GM19397 (cell line): ENCODE results near the gene BGN.

Experiments used
- ATAC-seq: cut with Tn5 transposase; IDR thresholded peaks from one replicate; pipeline ENCODE4 v1.9.1; 2021; ENCODE audit warnings: mild to moderate bottlenecking, moderate library complexity; ENCODE audit not compliant: unreplicated experiment

The BGN gene

DNA sequence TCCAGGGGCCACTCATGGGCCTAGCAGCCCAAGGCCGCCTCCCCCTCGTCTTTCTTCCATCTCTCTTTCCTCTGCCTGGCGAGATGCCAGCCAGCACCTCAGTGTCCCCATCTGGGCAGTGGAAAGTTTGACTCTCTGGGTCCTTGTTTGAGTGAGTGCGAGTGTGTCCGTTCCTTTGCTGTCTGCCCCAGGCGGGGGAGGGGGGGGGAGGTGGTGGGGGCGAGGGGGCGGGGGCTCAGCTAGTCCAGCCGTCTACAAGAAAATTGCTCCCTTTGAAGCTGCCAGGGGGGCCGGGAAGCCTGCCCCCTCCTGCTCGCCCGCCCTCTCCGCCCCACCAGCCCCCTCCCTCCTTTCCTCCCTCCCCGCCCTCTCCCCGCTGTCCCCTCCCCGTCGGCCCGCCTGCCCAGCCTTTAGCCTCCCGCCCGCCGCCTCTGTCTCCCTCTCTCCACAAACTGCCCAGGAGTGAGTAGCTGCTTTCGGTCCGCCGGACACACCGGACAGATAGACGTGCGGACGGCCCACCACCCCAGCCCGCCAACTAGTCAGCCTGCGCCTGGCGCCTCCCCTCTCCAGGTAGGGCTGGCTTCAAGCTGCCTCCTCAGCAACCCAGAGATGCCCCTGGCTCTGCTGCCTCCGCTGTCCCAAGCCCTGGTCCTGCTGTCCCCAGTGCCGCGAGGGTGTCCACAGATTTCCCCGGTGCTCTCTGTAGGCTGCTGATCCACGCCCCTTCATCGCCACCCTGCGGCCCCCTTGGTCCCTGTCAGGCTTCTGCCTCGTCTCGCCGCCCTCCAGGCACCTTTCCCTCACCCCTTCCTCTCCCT is at the start of gene BGN:
TSS of gene BGN (plus strand) at position 440 of the 821 bp plus-strand sequence. CDS start 9,652 bp downstream, outside the sequence.
- no peak for ATAC-seq

DNA sequence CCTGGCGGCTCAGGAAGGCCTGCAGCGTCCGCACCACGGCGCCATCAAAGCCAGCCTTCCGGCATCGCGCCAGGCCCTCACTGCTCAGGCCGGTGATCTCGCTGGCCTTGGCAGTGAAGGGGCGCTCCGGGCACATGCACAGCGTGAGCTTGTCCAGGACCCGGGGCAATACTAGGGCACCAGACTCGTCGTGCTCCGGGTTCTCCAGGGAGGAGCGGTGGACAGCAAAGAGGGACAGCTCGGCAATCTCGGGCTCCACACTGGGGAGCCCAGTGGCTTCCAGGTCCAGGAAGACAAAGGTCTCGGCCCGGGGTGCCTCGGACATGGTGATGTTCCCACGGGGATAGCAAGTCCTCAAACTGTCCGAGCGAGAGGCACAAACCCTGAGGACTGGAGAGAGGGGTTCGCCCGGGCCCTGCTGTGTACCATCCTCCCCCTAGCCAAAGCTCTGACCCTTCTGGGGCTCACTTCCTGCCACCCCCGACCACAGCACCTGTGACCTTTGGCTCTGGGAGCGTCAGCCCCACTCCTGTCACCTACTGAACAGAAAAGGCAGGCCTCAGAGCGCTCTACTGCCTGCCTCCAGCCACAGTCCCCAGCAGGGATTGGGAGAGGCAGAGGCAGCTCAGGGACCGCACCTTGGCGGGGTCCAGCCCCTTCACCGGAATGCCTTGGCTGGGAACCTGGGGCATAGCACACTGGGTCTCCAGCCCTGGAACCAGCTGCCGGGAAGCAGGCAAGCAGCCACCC is 49.5 kb upstream of the BGN start:
- no peak for ATAC-seq

DNA sequence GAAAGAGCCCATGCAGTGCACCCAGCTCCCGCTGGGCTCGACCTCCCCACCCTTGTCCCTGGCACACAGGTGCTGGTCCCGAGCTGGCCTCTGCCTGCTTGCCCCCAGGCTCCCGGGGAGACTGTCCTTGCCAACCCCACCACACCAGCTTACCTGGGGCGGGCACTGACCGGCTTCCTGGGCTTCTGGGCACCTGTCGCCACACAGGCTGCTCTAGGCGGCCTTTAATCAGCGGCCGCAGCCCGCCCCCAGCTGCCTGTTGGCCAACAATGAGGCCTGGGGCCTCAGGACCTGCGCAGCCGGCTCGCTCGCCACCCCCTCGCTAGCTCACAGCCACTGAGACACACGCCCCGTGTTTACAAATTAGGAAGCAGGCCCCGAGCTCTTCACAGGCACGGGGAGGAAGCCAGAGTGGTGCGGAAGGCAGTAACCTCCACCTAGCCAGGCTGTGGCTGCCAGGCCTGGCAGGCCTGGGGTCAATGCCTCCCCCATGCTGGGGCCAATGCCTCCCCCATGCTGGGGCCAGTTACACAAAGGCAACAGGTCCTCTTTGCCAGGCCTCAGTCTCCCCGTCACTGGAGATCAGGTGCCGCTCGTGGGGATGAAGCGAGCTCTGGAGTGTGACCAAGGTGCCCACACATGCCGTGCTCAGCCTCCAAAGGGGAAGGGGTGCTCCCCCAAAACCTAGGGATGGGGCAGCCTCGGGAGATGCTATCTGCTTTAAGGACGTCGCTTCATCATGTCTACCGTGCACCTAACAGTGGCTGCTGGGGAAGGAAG is 48.7 kb upstream of the BGN start, which contains the start of gene TREX2:
TSS of gene TREX2 (minus strand) at position 201 of the 780 bp plus-strand sequence. CDS start 626 bp downstream, outside the sequence.
- no peak for ATAC-seq

DNA sequence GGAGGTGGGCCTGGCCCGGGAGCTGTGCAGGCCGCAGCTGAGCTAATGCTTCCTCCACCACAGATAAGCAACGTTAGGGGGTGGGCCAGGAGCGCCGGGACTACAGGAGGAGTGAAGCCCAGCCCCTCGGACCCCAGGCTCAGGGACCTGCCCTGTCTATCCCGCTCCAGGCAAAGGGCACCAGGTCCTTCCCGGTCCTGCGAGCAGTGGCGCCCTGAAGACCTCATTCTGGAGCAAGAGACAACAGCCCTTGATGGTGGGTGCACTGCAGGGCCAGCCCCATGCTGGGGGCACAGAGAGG is 48.2 kb upstream of the BGN start:
- ATAC-seq = no peak

DNA sequence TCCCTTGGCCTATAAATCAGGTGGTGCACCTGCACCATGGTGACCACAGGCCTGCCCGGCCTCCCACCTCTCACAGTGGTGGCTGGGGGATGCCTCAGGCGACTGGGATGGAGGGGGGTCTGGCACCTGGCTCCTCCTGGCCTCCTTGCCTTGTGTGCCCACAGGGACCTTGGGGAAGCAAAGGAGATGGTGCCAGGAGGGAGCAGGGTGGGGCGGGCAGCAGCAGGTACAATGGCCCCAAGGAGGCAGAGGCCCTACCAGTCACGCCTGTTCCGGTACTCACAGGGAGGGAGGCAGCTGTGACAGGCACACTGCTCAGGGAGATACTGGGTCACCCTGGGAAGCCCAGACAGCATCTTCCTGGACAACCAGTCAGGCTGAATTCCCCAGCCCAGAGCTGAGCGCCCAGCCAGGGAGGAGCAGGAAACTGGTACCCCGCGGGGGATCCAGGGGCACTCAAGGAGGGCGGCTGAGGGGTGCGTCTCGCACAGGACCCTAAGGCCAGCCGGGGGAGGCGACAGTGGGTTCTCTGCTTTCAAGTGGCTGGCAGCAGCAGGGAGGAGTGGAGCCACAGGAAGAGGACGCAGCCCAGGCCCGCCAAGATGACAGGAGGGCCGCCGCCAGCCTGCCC is 47.7 kb upstream of the BGN start:
- ATAC-seq = no peak

DNA sequence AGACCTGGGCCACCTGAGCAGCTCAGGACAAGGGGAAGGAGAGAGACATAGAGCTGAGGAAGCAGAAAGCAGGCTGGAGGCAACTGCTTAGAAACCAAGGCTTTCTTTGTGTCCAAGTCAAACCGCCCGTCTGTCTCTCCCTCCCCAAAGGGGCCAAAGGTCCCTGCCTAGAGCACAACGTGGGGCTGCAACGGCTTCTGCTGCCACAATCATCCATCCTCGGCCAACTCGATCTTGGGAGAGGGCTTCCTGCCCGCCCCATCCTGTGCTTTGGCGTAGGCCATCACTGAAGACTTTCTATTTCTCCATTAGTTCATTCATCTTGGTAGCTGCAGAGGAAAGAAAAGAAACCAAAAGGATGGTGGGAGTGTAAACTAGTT is 47.2 kb upstream of the BGN start:
- ATAC-seq = no peak

DNA sequence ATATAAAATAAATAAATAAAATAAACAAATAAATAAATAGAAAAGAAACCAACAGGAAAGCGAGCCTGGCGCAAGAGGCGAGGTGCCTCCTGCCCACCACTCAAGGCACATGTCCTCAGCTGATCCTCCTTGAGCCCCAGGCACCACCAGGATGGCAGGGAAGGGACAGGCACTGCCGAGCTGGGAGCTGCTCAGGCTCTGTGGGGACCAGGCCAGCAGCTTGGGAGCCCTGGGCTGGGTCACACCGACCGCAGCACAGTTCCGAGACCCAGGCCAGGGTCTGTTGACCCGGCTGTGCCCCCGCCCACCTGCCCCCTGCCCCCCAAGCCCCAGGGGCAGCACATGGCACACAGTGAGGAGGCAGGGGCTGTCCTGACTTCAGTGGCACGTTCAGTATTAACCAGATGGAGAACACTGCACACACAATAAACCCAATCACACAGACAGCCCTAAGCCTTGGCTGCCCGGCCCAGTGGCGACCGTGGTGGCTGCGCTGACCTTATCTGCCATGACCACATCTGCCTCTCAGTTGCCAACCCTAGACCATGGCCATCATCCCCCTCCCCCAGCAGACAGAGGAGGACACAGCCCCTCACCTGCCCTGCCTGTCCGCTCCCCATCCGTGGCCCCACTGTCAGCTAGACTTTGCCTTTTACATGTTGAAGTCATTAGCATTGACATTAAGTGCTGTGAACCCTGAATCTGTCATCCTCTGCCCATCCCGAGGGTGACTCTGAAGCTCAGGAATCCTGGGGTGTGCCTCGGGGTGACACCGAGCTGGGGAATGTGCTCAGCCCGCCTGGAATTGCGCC is 46.0 kb upstream of the BGN start:
- ATAC-seq = no peak

DNA sequence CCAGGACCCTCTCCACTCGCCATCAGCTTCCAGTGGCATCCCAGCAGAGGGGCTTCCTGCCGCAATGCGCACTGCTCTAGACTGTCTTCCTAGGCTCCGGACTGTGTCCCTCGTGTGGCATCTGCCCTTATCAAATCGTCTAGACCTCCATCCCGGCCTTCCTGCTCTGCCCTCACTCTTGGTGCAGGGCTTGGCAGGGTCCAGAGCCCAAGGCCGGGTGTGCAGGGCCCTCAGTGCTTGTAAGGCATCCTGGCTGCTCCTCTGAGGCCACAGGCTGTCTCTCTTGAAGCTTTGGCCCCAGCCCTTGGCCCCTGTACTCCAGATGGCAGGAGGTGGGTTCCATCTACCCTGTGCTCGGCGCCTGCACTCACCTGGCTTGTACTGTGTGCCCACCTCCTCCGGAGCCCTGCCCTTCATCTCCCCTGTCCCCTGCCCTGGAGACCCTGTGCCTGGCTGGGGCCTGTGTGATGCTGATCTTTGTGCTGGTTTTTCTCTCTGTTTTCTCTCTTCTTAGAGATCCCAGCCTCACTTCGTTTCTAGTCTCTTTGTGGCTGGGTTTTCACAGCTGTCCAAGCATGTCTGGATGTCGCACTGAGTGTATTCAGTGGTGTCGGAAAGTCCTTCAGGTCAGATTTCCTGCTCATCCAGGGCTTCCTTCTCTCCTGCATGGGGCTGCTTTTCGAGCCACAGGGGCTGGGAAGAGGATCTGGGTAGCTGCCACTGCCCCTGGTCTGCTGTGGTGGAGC is 45.2 kb upstream of the BGN start:
- no peak for ATAC-seq

DNA sequence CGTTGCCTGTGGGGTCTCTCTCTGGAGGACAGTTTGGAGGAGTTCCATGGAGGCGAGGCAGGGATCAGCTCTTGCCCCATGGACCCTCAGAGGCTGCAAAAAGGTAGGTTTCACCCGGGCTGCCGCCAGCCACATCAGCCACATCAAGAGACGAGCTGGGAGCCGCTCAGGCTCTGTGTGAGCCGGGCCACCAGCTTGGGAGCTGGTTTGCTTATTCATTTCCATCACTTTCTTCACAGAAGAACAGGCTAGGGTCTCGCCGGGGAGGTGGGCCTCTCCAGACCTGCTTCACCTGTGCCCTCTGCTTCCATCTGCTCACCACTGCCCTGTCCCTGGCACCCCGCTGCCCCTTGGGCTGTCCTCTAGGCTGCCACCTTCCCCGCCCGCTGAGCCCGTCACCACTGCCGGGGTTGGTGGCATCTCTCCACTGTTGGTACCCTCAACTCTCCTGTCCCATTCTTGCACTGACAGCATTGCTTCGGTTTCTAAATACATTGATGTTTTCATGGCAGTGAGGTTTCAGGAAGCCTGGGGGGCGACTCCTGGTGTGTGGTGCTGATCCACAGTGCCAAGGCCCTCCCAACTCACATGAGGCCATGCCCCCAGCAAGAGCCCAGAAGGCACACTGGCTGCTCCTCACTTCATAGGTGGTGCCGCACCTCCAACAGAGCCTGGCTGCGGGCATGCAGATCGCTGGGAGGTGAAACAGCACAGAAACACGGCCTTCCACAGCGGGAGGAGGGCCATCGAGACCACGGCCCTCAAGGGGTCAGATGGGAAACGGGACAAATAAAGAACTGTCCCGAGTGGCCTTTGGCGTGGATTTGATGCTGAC is 44.4 kb upstream of the BGN start:
- ATAC-seq = no peak

DNA sequence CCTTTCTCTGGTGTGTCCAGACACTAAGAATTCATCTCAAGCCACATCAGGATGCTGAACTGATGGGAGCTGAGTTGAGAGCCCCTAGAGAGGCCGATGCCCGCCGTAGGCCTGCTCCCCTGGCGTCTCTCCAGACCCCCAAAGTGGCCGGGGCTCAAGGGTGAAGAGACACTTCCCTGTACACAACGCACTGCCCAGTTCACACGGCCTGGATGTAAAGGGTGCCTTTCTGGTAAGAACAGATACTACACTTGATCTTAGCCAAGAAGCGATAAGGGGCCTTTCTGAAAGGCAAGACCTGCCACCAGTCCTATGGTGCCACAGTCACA is 43.9 kb upstream of the BGN start:
- no peak for ATAC-seq

DNA sequence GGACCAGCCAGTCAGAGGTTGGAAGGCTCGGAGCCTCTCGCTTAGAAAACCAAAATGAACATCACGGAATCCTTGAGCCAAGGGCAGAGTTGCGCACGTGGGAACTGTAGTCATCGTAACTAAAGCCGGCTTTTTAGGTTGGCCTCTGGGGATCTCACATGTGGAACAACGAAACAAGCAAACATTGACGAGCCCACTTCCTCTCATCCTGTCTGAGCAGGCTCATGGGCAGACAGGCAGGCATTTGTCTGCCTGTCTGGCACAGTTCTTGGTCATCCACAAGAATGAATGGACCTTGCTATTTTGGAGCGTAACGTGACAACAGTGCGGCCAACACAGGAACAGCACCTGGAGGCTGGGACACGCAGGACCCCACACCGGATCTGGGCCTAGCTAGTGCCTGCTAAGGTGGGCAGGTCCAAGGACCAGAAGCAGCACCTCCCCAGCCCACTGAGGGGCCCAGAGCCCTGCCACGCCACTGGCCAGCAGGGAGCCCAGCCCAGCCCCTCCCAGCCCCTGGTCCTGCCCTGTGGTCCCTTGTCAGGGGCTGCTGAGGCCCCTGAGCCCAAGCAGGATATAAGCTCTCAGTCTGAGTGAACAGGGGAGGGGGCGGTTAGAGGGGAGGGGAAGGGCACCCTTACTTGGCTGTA is 39.8 kb upstream of the BGN start:
- no peak for ATAC-seq

DNA sequence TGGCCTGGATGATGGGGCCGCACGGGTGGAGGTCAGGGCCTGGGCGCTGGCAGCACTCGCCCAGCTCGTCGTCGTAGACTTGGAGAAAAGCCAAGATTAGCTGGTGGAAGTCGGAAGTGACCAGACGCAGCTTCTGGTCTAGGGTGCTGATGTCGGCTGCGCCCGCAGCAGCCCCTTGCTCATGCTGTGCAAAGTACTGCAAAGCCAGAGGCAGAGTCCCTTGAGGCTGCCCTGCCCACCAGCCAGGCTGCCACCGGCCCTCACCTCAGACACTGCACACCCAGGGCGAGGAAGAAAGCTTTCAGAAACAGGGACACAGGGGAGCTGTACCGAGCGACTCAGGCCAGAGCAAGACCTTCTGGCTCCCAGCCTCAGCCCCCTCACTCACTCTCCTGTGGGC is 39.2 kb upstream of the BGN start:
- ATAC-seq = no peak

DNA sequence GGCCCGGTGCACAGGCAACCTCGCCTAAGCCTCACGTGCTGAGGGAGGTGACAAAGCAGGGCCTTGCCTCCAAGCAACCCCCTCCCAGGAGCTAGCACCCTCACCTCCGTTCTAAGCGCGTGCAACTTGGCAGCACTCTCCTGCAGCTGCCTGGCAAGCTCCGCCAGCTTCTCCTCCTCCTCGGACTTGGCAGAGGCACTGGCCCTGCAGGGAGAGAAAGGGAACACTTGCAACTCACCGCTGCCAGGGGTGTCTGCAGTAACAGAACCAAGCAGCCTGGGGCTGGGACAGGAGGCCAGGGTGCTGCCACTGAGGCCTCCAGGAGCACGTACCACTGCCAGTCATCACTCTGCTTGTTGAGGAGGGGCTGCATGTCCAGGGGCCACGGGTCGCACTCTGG is 38.6 kb upstream of the BGN start:
- ATAC-seq = no peak

DNA sequence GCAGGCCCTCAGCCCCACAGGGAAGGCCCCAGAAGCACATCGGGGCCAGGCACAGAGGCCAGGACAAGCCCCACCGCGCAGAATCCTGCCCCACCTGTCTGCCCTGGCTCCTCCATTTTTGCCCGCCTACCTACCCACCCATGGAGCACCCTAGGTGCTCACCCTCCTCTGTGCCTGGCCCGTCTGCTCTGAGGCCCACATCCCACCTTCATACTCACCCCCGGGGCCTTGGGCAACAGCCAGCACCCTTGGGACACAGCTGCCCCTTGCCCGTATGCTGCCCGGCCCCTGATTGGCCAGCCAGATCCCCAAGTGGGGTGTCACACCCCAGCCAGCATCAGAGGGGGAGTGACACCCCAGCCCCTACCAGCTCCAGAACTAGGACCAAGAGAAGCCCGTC is 38.1 kb upstream of the BGN start:
- no peak for ATAC-seq

DNA sequence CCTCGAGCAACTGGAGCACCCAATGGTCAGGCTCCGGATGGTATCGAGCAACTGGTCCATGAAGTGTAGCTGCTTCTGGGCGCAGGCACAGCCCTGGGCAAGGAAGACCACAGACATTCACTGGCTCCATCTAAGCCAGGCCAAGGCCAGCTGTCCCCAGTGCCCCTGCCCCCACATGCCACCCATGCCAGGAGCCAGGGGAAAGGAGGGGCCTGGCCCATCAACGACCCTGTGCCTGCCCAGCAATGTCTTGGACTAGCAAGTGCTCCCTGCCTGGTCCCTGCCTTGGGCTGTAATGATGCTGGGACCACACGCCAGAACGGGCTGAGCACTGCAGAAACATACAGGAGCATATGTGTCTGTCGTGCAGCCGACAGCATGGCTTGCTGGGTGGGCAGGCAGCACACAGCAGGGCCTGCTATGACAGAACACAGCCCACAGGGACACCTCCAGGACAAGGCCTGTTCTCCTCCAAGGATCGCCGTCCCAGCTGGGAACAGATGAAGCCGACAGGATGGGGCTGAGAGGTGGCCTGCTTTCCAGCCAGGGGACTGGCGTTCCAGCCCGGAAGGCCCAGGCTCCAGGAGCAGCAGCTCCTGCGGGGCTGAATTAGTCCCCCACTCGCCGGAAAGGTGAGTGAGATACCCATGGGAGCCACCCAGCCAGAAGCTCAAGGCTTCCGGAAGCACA is 37.5 kb upstream of the BGN start:
- ATAC-seq = no peak

DNA sequence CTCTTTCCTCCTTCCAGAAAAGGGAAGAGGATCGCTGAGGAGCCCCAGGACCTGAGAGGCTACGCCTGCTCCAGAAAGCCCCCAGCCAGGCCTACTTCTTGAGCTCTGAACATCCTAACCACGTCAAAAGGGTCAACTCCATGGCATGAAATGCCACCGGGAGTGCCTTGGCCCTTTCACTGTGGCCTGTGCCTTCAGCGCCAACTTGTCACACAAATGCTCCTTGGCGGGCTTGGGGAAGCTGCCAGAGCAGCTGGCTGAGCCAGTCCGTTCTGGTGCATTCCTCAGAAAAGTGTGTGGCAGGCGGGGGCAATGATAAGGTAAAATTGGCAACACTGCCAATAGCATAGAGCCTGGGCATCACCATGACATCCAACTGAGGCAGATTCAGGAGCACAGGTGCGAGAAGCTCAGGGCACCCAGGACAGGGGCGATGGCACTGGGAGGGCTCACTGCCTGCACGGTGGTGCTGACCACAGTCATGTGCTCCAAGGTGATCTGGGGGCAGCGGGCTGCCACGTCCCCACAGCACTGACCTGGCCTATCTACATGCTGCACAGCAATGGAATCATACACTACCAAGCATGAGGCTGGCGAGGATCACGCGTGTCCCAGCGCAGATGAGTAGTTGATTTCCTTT is 36.8 kb upstream of the BGN start:
- no peak for ATAC-seq

DNA sequence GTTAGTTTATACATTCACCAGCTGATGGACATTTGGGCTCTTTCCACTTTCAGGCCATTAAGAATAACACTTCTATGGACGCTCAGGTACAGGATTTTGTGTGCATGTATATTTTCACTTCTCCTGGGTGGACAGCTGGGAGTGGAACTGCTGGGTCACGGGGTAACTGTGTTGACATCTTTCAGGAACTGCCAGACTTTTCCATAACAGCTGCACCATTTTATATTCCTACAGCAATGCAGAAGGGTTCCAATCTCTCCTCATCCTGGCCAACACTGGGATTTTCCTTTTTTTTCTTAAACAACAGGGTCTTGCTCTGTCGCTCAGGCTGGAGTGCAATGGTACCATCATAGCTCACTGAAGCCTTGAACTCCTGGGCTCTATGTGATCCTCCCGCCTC is 36.3 kb upstream of the BGN start:
- no peak for ATAC-seq
